ENCODE data around the gene CDK5RAP2.

Gene CDK5RAP2

GRCh38 chr9:120571443-120572257 is 8.3 kb downstream of the CDK5RAP2 start:
- H3K4me1 Mint-ChIP-seq, result peaks cover 10% of the 10 kb centered on the region
- H3K9me3 Mint-ChIP-seq, result no peaks in the 10 kb centered on the region
- no peak overlapping the region for H3K27ac Mint-ChIP-seq
- H3K4me3 Mint-ChIP-seq, result no peak overlapping the region
- no peak for ATAC-seq (ENCODE audit: low read depth)
- H3K36me3 Mint-ChIP-seq, result peaks cover 35% of the 10 kb centered on the region
- no peaks in the 10 kb centered on the region for H3K27me3 Mint-ChIP-seq
- no peak for DNase-seq (ENCODE audit: low spot score in 2 of 2)

- peaks cover 40% of the 10 kb centered on the region for H3K36me3 Mint-ChIP-seq
- H3K4me3 Mint-ChIP-seq, result no peak overlapping the region
- ATAC-seq (ENCODE audit: low read depth), result no peak
- H3K27ac Mint-ChIP-seq, result no peak overlapping the region
- peaks cover 8% of the 10 kb centered on the region for H3K4me1 Mint-ChIP-seq
- no peaks in the 10 kb centered on the region for H3K9me3 Mint-ChIP-seq
- H3K27me3 Mint-ChIP-seq, result no peaks in the 10 kb centered on the region
- no peak for DNase-seq (ENCODE audit: low spot score in 2 of 2)
These were observed 9.7 kb downstream of the CDK5RAP2 start for GRCh38 chr9:120570296-120570695.

GRCh38 chr9:120569556-120569955 is 10.4 kb downstream of the CDK5RAP2 start:
- no peak for DNase-seq (ENCODE audit: low spot score in 2 of 2)
- Mint-ChIP-seq H3K27me3 (no peaks in the 10 kb centered on the region), H3K4me1 (peaks cover 10% of the 10 kb centered on the region), H3K9me3 (no peaks in the 10 kb centered on the region), H3K27ac (no peak overlapping the region), H3K4me3 (no peak overlapping the region), H3K36me3 (peaks cover 45% of the 10 kb centered on the region)
- ATAC-seq (ENCODE audit: low read depth), result no peak

- no peak overlapping the region for H3K4me3 Mint-ChIP-seq
- DNase-seq (ENCODE audit: low spot score in 2 of 2) (no peak), ATAC-seq (ENCODE audit: low read depth) (no peak)
- H3K4me1 Mint-ChIP-seq, result peaks cover 6% of the 10 kb centered on the region
- no peaks in the 10 kb centered on the region for H3K9me3 Mint-ChIP-seq
- H3K36me3 Mint-ChIP-seq, result peaks cover 48% of the 10 kb centered on the region
- H3K27me3 Mint-ChIP-seq, result no peaks in the 10 kb centered on the region
- peak overlapping the region; percentile 1 for H3K27ac Mint-ChIP-seq
These were observed 11.2 kb downstream of the CDK5RAP2 start for GRCh38 chr9:120568816-120569215.

DNA sequence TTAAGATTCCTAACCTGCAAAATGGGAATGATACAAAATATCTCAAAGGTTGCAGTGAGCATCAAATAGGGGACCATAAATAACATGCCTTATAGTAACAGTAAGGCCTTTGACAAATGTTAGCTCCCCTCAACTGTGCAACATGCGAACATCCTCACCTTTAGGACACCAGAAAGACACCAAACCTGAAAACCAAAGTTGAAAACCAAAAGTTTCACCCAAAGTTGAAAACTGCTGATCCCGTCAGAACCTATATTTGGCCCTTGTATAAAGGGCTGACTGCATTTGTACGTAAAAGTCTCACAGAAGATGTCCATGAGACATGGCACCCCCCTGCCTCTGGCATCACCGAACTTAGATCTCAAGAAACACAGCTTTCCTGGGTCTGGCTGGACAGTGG is 12.1 kb downstream of the CDK5RAP2 start:
- ATAC-seq (ENCODE audit: low read depth) (no peak), DNase-seq (ENCODE audit: low spot score in 2 of 2) (no peak)
- peaks cover 51% of the 10 kb centered on the region for H3K36me3 Mint-ChIP-seq
- no peaks in the 10 kb centered on the region for H3K27me3 Mint-ChIP-seq
- H3K4me1 Mint-ChIP-seq, result peaks cover 9% of the 10 kb centered on the region
- H3K9me3 Mint-ChIP-seq, result no peaks in the 10 kb centered on the region
- no peak overlapping the region for H3K4me3 Mint-ChIP-seq
- no peak overlapping the region for H3K27ac Mint-ChIP-seq

DNA sequence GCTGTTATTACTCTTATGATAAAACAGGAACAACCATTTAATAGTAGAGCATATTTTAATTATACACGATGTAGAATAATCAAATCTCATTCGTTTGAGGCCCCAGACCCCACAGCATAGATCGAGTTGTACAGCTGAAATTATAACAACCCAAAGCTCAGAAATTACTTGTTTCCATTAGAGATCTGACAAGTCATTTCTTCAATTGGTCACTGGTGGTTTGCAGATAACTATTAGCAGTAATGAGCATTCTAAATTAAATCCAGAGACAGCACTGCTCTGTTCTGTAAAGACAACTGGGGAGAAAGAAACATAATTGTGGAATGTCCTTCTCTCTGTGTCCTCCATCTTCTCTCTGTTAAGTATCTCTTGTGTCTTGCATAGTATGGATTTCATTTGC is 12.9 kb downstream of the CDK5RAP2 start:
- Mint-ChIP-seq H3K4me3 (no peak overlapping the region), H3K27ac (no peak overlapping the region), H3K36me3 (peaks cover 56% of the 10 kb centered on the region)

DNA sequence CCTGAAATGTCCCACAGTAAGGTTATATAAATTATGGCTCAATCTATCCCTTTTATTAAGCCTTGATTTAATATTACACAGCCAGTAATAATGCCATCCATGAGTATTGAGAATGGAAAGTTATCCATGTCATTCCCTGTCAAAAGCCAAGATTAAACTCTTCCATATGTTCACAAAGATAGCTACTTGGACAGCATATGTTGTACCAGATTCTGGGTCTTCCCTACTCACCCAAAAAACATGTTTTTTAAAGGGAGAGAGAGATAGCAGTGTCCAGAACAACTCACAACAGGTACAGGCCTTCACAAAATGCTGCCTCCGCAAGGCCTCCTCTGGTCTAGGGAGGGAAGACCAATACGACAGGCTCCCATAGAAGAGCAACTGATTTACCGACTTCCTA is 15.4 kb downstream of the CDK5RAP2 start:
- H3K27ac Mint-ChIP-seq, result no peak overlapping the region
- no peaks in the 10 kb centered on the region for H3K9me3 Mint-ChIP-seq
- H3K4me1 Mint-ChIP-seq, result peaks cover 9% of the 10 kb centered on the region
- peaks cover 52% of the 10 kb centered on the region for H3K36me3 Mint-ChIP-seq
- no peak overlapping the region for H3K4me3 Mint-ChIP-seq
- no peak for DNase-seq (ENCODE audit: low spot score in 2 of 2)
- H3K27me3 Mint-ChIP-seq, result no peaks in the 10 kb centered on the region
- no peak for ATAC-seq (ENCODE audit: low read depth)

More for the DNA sequence above, 12.9 kb downstream of the CDK5RAP2 start:
- no peak for ATAC-seq (ENCODE audit: low read depth)
- Mint-ChIP-seq H3K27me3 (no peaks in the 10 kb centered on the region), H3K4me1 (peaks cover 9% of the 10 kb centered on the region), H3K9me3 (no peaks in the 10 kb centered on the region)
- DNase-seq (ENCODE audit: low spot score in 2 of 2), result no peak

- Mint-ChIP-seq H3K27me3 (no peaks in the 10 kb centered on the region), H3K4me3 (no peak overlapping the region), H3K4me1 (peaks cover 11% of the 10 kb centered on the region), H3K27ac (no peak overlapping the region), H3K9me3 (no peaks in the 10 kb centered on the region), H3K36me3 (peaks cover 48% of the 10 kb centered on the region)
- no peak for DNase-seq (ENCODE audit: low spot score in 2 of 2)
- ATAC-seq (ENCODE audit: low read depth), result no peak
These were observed 17.0 kb downstream of the CDK5RAP2 start for GRCh38 chr9:120562861-120563443.

- Mint-ChIP-seq H3K36me3 (peaks cover 39% of the 10 kb centered on the region), H3K4me3 (no peak overlapping the region), H3K4me1 (peaks cover 13% of the 10 kb centered on the region), H3K27me3 (no peaks in the 10 kb centered on the region), H3K9me3 (no peaks in the 10 kb centered on the region), H3K27ac (no peak overlapping the region)
- ATAC-seq (ENCODE audit: low read depth) (no peak), DNase-seq (ENCODE audit: low spot score in 2 of 2) (no peak)
These were observed 18.3 kb downstream of the CDK5RAP2 start for GRCh38 chr9:120561709-120562108.

- DNase-seq (ENCODE audit: low spot score in 2 of 2), result no peak
- H3K27ac Mint-ChIP-seq, result no peak overlapping the region
- peaks cover 30% of the 10 kb centered on the region for H3K36me3 Mint-ChIP-seq
- peaks cover 12% of the 10 kb centered on the region for H3K4me1 Mint-ChIP-seq
- H3K4me3 Mint-ChIP-seq, result no peak overlapping the region
- no peaks in the 10 kb centered on the region for H3K9me3 Mint-ChIP-seq
- no peaks in the 10 kb centered on the region for H3K27me3 Mint-ChIP-seq
- ATAC-seq (ENCODE audit: low read depth), result no peak
These were observed 20.4 kb downstream of the CDK5RAP2 start for GRCh38 chr9:120559546-120559945.

GRCh38 chr9:120558454-120558853 is 21.5 kb downstream of the CDK5RAP2 start:
- no peak for ATAC-seq (ENCODE audit: low read depth)
- no peak overlapping the region for H3K27ac Mint-ChIP-seq
- peaks cover 24% of the 10 kb centered on the region for H3K36me3 Mint-ChIP-seq

GRCh38 chr9:120557205-120557604 is 22.8 kb downstream of the CDK5RAP2 start:
- no peak overlapping the region for H3K27ac Mint-ChIP-seq
- DNase-seq (ENCODE audit: low spot score in 2 of 2) (no peak), ATAC-seq (ENCODE audit: low read depth) (no peak)
- no peaks in the 10 kb centered on the region for H3K27me3 Mint-ChIP-seq
- peaks cover 9% of the 10 kb centered on the region for H3K4me1 Mint-ChIP-seq
- H3K9me3 Mint-ChIP-seq, result no peaks in the 10 kb centered on the region
- peaks cover 24% of the 10 kb centered on the region for H3K36me3 Mint-ChIP-seq
- H3K4me3 Mint-ChIP-seq, result no peak overlapping the region

More at GRCh38 chr9:120558454-120558853, 21.5 kb downstream of the CDK5RAP2 start:
- Mint-ChIP-seq H3K27me3 (no peaks in the 10 kb centered on the region), H3K4me1 (peaks cover 12% of the 10 kb centered on the region), H3K9me3 (no peaks in the 10 kb centered on the region), H3K4me3 (no peak overlapping the region)
- no peak for DNase-seq (ENCODE audit: low spot score in 2 of 2)

DNA sequence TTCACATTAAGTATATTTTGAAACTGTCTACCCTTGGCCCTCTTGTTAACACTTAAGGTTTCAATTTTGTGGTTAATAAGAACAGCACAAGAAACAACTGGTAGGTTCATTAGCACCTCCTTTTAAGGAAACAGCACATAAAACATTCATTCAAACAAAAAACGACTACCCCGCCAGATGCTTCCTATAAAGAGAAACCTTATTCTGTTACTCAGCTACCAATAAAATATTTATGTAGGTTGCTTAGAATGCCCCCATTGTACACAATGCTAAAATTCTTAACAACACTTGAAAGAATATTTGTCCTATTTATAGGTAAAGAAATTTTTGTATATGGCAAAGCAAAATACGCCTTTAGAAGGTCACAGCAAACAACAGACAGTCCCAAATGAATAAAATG is 23.2 kb downstream of the CDK5RAP2 start:
- DNase-seq (ENCODE audit: low spot score in 2 of 2) (no peak), ATAC-seq (ENCODE audit: low read depth) (no peak)
- Mint-ChIP-seq H3K4me1 (peaks cover 9% of the 10 kb centered on the region), H3K4me3 (no peak overlapping the region), H3K9me3 (no peaks in the 10 kb centered on the region), H3K36me3 (peaks cover 25% of the 10 kb centered on the region), H3K27me3 (no peaks in the 10 kb centered on the region), H3K27ac (no peak overlapping the region)

GRCh38 chr9:120555839-120556238 is 24.1 kb downstream of the CDK5RAP2 start:
- no peak overlapping the region for H3K4me3 Mint-ChIP-seq
- H3K36me3 Mint-ChIP-seq, result peaks cover 32% of the 10 kb centered on the region
- H3K27me3 Mint-ChIP-seq, result no peaks in the 10 kb centered on the region

More at GRCh38 chr9:120555839-120556238, 24.1 kb downstream of the CDK5RAP2 start:
- no peak for DNase-seq (ENCODE audit: low spot score in 2 of 2)
- peak; percentile 70 for ATAC-seq (ENCODE audit: low read depth)
- Mint-ChIP-seq H3K4me1 (peaks cover 9% of the 10 kb centered on the region), H3K27ac (no peak overlapping the region), H3K9me3 (no peaks in the 10 kb centered on the region)

Data from memory B cell (primary cell).